ENCODE data around the gene ST13.

DNA sequence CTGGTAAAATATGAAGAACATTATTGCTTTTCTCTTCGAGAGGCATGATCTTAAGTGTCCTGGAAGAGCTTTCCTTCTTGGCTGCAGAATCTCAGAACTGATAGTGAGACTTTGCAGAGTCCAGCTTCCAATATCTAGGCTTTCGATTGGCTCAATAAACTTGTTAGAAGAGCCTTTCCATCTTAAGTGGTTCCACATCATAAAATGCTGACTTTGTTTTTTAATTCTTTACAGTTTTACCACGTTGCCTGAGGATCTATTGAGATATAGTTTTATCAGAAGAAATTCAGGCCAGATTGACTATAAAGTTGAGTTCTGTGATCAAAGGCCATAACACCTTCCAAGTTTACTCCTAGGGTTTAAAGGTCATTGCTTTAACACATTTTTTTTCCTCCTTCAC, 21.0 kb upstream of the ST13 start:
- TF ChIP-seq, protein P1, sequence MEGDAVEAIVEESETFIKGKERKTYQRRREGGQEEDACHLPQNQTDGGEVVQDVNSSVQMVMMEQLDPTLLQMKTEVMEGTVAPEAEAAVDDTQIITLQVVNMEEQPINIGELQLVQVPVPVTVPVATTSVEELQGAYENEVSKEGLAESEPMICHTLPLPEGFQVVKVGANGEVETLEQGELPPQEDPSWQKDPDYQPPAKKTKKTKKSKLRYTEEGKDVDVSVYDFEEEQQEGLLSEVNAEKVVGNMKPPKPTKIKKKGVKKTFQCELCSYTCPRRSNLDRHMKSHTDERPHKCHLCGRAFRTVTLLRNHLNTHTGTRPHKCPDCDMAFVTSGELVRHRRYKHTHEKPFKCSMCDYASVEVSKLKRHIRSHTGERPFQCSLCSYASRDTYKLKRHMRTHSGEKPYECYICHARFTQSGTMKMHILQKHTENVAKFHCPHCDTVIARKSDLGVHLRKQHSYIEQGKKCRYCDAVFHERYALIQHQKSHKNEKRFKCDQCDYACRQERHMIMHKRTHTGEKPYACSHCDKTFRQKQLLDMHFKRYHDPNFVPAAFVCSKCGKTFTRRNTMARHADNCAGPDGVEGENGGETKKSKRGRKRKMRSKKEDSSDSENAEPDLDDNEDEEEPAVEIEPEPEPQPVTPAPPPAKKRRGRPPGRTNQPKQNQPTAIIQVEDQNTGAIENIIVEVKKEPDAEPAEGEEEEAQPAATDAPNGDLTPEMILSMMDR (IDR thresholded peaks at IDR 0.05) = no peak
- TF ChIP-seq POLR2A (IDR thresholded peaks at IDR 0.05) (no peak), POLR2AphosphoS5 (IDR thresholded peaks at IDR 0.05; ENCODE audit: insufficient read depth in 1 of 2, low read depth in 1 of 2) (no peak)

All from vagina (tissue), 2 donors.